ENCODE results near the gene SMG9.

The SMG9 gene

DNA sequence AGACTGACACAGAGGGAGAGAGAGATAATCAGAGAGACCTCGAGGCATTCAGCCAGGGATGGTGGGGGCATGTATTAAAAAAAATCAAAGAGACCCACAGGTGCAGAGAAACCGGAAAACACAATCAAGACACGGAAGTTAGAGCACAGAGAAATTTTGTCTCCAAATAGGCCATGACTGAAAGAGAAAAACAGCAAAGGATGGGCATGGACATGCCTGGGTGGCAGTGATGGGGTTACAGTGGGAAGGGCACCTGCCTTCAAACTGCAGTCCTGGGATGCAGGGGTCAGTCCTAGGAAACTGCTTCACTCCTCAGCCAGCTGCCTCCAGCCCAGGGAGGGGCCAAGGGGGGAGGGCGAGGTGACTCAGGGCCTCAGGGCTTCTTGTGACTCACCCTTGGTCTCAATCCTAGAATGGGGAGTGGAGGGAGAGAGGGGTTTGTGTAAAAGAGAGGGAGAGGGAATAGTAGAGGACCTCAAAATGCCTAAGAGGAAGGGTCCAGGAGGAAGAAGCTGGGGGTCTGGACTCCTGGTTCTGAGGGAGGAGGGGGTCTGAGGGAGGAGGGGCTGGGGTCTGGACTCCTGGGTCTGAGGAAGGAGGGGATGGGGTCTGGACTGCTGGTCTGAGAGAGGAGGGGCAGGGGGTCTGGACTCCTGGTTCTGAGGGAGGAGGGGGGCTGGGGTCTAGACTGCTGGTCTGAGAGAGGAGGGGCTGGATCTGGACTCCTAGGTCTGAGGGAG is 29.6 kb upstream of the SMG9 start:
- Histone ChIP-seq H2AFZ (ENCODE audit: low read depth, low read length, severe bottlenecking) (peak overlapping the region; percentile 34), H3K36me3 (ENCODE audit: low read length) (no peaks in the 10 kb centered on the region), H3K9ac (ENCODE audit: low read length) (peak overlapping the region; percentile 79)

DNA sequence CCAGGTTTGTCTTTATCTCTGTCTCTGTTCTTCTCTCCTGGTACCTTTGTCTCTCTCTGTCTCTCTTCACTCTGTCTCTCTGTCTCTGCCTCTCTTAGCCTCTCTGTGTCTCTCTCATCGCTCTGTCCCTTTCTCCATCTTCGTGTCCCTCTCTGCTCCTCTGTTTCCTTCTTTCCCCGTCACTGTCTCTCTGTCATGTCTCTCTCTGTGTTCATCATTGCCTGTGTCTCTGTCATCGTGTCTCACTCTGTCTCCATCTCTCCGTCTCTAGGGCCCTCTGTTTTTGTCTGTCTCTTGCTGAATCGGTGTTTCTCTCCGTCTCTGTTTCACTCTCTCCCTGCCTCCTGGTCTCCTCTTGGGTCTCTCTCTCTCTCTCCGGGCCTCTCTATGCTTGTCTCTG is 28.9 kb upstream of the SMG9 start:
- Histone ChIP-seq H3K27me3 (ENCODE audit: low read length) (no peaks in the 10 kb centered on the region), H3K4me3 (ENCODE audit: insufficient read depth, low read length, poor library complexity, severe bottlenecking) (peak overlapping the region; percentile 41), H3K79me2 (ENCODE audit: insufficient read depth, low read length) (peaks cover 26% of the 10 kb centered on the region), H4K20me1 (ENCODE audit: low read depth, low read length) (no peaks in the 10 kb centered on the region), H3K36me3 (ENCODE audit: low read length) (no peaks in the 10 kb centered on the region), H3F3A (ENCODE audit: insufficient read depth) (peaks cover 31% of the 10 kb centered on the region), H3K9ac (ENCODE audit: low read length) (peak overlapping the region; percentile 79), H2AFZ (ENCODE audit: low read depth, low read length, severe bottlenecking) (peak overlapping the region; percentile 34), H3K4me2 (ENCODE audit: low read depth, low read length, poor library complexity, severe bottlenecking) (peak overlapping the region; percentile 96), H3K9me3 (ENCODE audit: insufficient read depth, low read length) (no peaks in the 10 kb centered on the region), H3K9me2 (replicated peaks; ENCODE audit: insufficient read depth, low read length) (no peaks in the 10 kb centered on the region), H3K27ac (ENCODE audit: low read depth, low read length) (peak overlapping the region; percentile 97)
- TF ChIP-seq EZH2phosphoT487 (conservative IDR thresholded peaks at IDR 0.05; ENCODE audit: low read length) = no peak
- TF ChIP-seq, protein P1, sequence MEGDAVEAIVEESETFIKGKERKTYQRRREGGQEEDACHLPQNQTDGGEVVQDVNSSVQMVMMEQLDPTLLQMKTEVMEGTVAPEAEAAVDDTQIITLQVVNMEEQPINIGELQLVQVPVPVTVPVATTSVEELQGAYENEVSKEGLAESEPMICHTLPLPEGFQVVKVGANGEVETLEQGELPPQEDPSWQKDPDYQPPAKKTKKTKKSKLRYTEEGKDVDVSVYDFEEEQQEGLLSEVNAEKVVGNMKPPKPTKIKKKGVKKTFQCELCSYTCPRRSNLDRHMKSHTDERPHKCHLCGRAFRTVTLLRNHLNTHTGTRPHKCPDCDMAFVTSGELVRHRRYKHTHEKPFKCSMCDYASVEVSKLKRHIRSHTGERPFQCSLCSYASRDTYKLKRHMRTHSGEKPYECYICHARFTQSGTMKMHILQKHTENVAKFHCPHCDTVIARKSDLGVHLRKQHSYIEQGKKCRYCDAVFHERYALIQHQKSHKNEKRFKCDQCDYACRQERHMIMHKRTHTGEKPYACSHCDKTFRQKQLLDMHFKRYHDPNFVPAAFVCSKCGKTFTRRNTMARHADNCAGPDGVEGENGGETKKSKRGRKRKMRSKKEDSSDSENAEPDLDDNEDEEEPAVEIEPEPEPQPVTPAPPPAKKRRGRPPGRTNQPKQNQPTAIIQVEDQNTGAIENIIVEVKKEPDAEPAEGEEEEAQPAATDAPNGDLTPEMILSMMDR (IDR thresholded peaks at IDR 0.05; ENCODE audit: insufficient read depth, low read length, poor library complexity, severe bottlenecking) = no peak

More for the DNA sequence above, 29.6 kb upstream of the SMG9 start:
- Histone ChIP-seq H3K27me3 (ENCODE audit: low read length) (no peaks in the 10 kb centered on the region), H3K27ac (ENCODE audit: low read depth, low read length) (peak overlapping the region; percentile 97), H3K79me2 (ENCODE audit: insufficient read depth, low read length) (peaks cover 18% of the 10 kb centered on the region), H3K4me2 (ENCODE audit: low read depth, low read length, poor library complexity, severe bottlenecking) (peak overlapping the region; percentile 96), H3K9me2 (replicated peaks; ENCODE audit: insufficient read depth, low read length) (no peaks in the 10 kb centered on the region), H4K20me1 (ENCODE audit: low read depth, low read length) (no peaks in the 10 kb centered on the region), H3F3A (ENCODE audit: insufficient read depth) (peaks cover 26% of the 10 kb centered on the region), H3K9me3 (ENCODE audit: insufficient read depth, low read length) (no peaks in the 10 kb centered on the region), H3K4me3 (ENCODE audit: insufficient read depth, low read length, poor library complexity, severe bottlenecking) (peak overlapping the region; percentile 41)
- TF ChIP-seq EZH2phosphoT487 (conservative IDR thresholded peaks at IDR 0.05; ENCODE audit: low read length) = no peak
- TF ChIP-seq, protein P1 (IDR thresholded peaks at IDR 0.05; ENCODE audit: insufficient read depth, low read length, poor library complexity, severe bottlenecking) = no peak

DNA sequence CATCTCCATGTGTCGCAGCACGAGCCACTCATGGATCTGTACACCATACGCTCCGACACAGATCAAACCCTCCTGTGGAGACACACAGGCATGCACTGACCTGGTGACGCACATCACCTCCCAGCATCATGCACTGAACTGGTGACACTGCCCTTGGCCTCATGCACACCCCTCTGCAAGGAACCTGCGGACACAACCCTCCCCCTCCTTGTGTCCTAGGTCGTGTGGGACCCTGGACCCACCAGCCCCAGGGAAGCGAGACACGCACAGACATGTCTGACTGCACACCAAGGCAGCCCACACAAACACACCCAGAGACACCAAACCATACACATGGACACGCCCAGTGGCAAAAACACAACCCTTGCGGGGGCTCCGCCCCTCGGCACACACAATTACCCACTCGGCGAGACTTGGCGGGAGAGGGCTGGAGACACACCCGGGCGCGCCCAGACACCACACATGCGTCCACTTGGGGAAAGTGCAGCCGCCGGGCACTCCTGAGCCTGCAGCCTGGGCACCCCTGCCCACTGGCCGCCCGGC is 28.0 kb upstream of the SMG9 start:
- no peaks in the 10 kb centered on the region for H4K20me1 ChIP-seq (ENCODE audit: low read depth, low read length)
- H3K9me3 ChIP-seq (ENCODE audit: insufficient read depth, low read length) = no peaks in the 10 kb centered on the region
- no peaks in the 10 kb centered on the region for H3K36me3 ChIP-seq (ENCODE audit: low read length)
- TF ChIP-seq EZH2phosphoT487 (conservative IDR thresholded peaks at IDR 0.05; ENCODE audit: low read length) = no peak
- TF ChIP-seq, protein P1 (IDR thresholded peaks at IDR 0.05; ENCODE audit: insufficient read depth, low read length, poor library complexity, severe bottlenecking) = no peak
- peak overlapping the region; percentile 97 for H3K27ac ChIP-seq (ENCODE audit: low read depth, low read length)
- peaks cover 37% of the 10 kb centered on the region for H3F3A ChIP-seq (ENCODE audit: insufficient read depth)
- H3K4me3 ChIP-seq (ENCODE audit: insufficient read depth, low read length, poor library complexity, severe bottlenecking) = peak overlapping the region; percentile 85
- H3K4me2 ChIP-seq (ENCODE audit: low read depth, low read length, poor library complexity, severe bottlenecking) = peak overlapping the region; percentile 96
- H2AFZ ChIP-seq (ENCODE audit: low read depth, low read length, severe bottlenecking) = peak overlapping the region; percentile 5
- peaks cover 30% of the 10 kb centered on the region for H3K79me2 ChIP-seq (ENCODE audit: insufficient read depth, low read length)
- no peaks in the 10 kb centered on the region for H3K27me3 ChIP-seq (ENCODE audit: low read length)
- peak overlapping the region; percentile 79 for H3K9ac ChIP-seq (ENCODE audit: low read length)
- H3K9me2 ChIP-seq (replicated peaks; ENCODE audit: insufficient read depth, low read length) = no peaks in the 10 kb centered on the region
